ENCODE data around the gene PCLO.

The PCLO gene

GRCh38 chr7:82750007-82750406, 412.7 kb downstream of the PCLO start:
- no peaks in the 10 kb centered on the region for H3K36me3 ChIP-seq (ENCODE audit: control insufficient read depth in 2 of 2, insufficient read depth in 2 of 2, low read length in 2 of 2)
- H3K9ac ChIP-seq (ENCODE audit: low read depth in 1 of 2, low read length in 2 of 2) = no peak overlapping the region
- no peaks in the 10 kb centered on the region for H3K9me3 ChIP-seq (ENCODE audit: control insufficient read depth in 2 of 2, low read length in 2 of 2)
- H3K27me3 ChIP-seq (ENCODE audit: control insufficient read depth in 2 of 2, insufficient read depth in 2 of 2, low read length in 2 of 2) = no peaks in the 10 kb centered on the region
- H3K27ac ChIP-seq (ENCODE audit: low read depth in 2 of 2, low read length in 2 of 2) = no peak overlapping the region
- no peak overlapping the region for H3K4me3 ChIP-seq (ENCODE audit: low read length in 2 of 2)
- no peaks in the 10 kb centered on the region for H3K4me1 ChIP-seq (ENCODE audit: control insufficient read depth in 2 of 2, insufficient read depth in 2 of 2, low read length in 2 of 2)

GRCh38 chr7:82745820-82746219, 416.9 kb downstream of the PCLO start:
- no peaks in the 10 kb centered on the region for H3K4me1 ChIP-seq (ENCODE audit: control insufficient read depth in 2 of 2, insufficient read depth in 2 of 2, low read length in 2 of 2)
- no peaks in the 10 kb centered on the region for H3K27me3 ChIP-seq (ENCODE audit: control insufficient read depth in 2 of 2, insufficient read depth in 2 of 2, low read length in 2 of 2)
- H3K4me3 ChIP-seq (ENCODE audit: low read length in 2 of 2) = no peak overlapping the region
- no peak overlapping the region for H3K27ac ChIP-seq (ENCODE audit: low read depth in 2 of 2, low read length in 2 of 2)
- no peak overlapping the region for H3K9ac ChIP-seq (ENCODE audit: low read depth in 1 of 2, low read length in 2 of 2)
- H3K9me3 ChIP-seq (ENCODE audit: control insufficient read depth in 2 of 2, low read length in 2 of 2) = no peaks in the 10 kb centered on the region
- H3K36me3 ChIP-seq (ENCODE audit: control insufficient read depth in 2 of 2, insufficient read depth in 2 of 2, low read length in 2 of 2) = no peaks in the 10 kb centered on the region

DNA sequence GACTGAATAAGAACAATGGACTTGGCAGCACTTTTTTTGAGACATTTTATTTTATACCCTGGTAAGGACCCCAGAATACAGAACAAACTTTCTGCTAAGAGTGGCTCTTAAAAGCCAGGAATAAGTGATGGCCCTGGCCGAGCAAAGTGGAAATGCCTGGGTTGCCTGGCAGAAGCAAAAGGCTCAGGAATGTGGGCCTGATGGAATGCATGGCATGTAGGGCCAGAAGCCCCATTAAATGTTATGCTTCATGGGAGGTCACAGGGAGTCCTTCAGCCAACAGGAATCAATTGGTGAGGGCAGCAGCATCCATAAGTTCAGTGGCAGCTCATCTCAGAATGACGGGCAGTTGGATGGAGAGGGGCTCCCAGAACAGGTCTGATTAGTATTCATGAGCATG, 417.6 kb downstream of the PCLO start:
- no peaks in the 10 kb centered on the region for H3K9me3 ChIP-seq (ENCODE audit: control insufficient read depth in 2 of 2, low read length in 2 of 2)
- H3K27me3 ChIP-seq (ENCODE audit: control insufficient read depth in 2 of 2, insufficient read depth in 2 of 2, low read length in 2 of 2) = no peaks in the 10 kb centered on the region
- no peaks in the 10 kb centered on the region for H3K4me1 ChIP-seq (ENCODE audit: control insufficient read depth in 2 of 2, insufficient read depth in 2 of 2, low read length in 2 of 2)
- no peak overlapping the region for H3K9ac ChIP-seq (ENCODE audit: low read depth in 1 of 2, low read length in 2 of 2)
- H3K4me3 ChIP-seq (ENCODE audit: low read length in 2 of 2) = no peak overlapping the region
- H3K36me3 ChIP-seq (ENCODE audit: control insufficient read depth in 2 of 2, insufficient read depth in 2 of 2, low read length in 2 of 2) = no peaks in the 10 kb centered on the region
- no peak overlapping the region for H3K27ac ChIP-seq (ENCODE audit: low read depth in 2 of 2, low read length in 2 of 2)

DNA sequence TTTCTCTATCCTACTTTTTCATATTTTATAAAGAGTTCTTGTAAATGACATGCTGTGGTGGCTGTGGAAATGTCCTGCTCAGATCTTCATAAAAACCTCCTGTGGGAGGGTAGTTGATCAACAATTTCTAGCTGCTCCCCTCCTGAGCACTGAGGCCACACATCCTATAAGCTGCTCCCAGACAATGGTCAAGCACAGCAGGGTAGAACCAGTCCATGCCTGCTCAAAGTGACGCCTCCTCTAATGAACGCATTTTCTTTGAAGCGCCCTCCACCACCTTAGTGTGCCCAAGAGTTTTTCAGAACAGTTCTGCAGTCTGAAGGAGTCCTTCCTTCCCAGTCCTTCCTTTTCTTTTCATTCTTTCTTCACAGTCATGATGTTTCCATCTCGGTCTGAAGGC, 420.5 kb downstream of the PCLO start:
- H3K27me3 ChIP-seq (ENCODE audit: control insufficient read depth in 2 of 2, insufficient read depth in 2 of 2, low read length in 2 of 2) = no peaks in the 10 kb centered on the region
- H3K4me1 ChIP-seq (ENCODE audit: control insufficient read depth in 2 of 2, insufficient read depth in 2 of 2, low read length in 2 of 2) = no peaks in the 10 kb centered on the region
- no peak overlapping the region for H3K27ac ChIP-seq (ENCODE audit: low read depth in 2 of 2, low read length in 2 of 2)
- H3K9ac ChIP-seq (ENCODE audit: low read depth in 1 of 2, low read length in 2 of 2) = no peak overlapping the region
- H3K9me3 ChIP-seq (ENCODE audit: control insufficient read depth in 2 of 2, low read length in 2 of 2) = no peaks in the 10 kb centered on the region
- no peak overlapping the region for H3K4me3 ChIP-seq (ENCODE audit: low read length in 2 of 2)
- no peaks in the 10 kb centered on the region for H3K36me3 ChIP-seq (ENCODE audit: control insufficient read depth in 2 of 2, insufficient read depth in 2 of 2, low read length in 2 of 2)

GRCh38 chr7:82741493-82741892, 421.2 kb downstream of the PCLO start:
- no peaks in the 10 kb centered on the region for H3K9me3 ChIP-seq (ENCODE audit: control insufficient read depth in 2 of 2, low read length in 2 of 2)
- no peaks in the 10 kb centered on the region for H3K4me1 ChIP-seq (ENCODE audit: control insufficient read depth in 2 of 2, insufficient read depth in 2 of 2, low read length in 2 of 2)
- no peaks in the 10 kb centered on the region for H3K27me3 ChIP-seq (ENCODE audit: control insufficient read depth in 2 of 2, insufficient read depth in 2 of 2, low read length in 2 of 2)
- H3K9ac ChIP-seq (ENCODE audit: low read depth in 1 of 2, low read length in 2 of 2) = no peak overlapping the region
- no peaks in the 10 kb centered on the region for H3K36me3 ChIP-seq (ENCODE audit: control insufficient read depth in 2 of 2, insufficient read depth in 2 of 2, low read length in 2 of 2)
- no peak overlapping the region for H3K27ac ChIP-seq (ENCODE audit: low read depth in 2 of 2, low read length in 2 of 2)
- no peak overlapping the region for H3K4me3 ChIP-seq (ENCODE audit: low read length in 2 of 2)

DNA sequence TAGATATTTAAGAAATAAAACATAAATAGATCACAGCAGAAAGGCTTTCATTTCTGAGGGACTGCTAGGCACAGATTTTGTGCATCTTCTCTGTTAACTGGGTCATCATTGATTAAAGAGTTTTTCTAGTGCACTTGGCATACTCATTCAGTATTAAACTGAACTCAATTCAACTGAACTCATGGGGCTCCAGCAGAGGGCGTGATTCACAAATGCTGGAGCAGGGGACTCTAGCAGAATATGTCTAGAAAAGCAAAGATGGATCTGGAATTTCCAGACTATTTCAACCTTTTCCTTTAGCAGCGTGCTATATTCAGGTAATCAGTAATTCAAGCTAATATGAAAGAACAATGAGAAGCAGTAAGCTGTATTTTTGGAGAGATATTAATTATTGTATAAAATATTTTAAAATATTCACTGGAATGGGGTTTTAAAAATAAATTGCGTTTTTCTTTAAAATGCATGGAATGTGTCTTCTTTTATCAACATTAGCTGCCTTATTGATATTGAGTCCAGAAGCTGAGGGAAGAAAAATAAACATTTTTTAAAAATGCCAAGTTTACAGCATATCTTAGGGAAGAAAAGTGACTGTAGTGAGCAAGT, 422.3 kb downstream of the PCLO start:
- Histone ChIP-seq H3K27me3 (ENCODE audit: control insufficient read depth in 2 of 2, insufficient read depth in 2 of 2, low read length in 2 of 2) (no peaks in the 10 kb centered on the region), H3K4me3 (ENCODE audit: low read length in 2 of 2) (no peak overlapping the region), H3K4me1 (ENCODE audit: control insufficient read depth in 2 of 2, insufficient read depth in 2 of 2, low read length in 2 of 2) (no peaks in the 10 kb centered on the region), H3K36me3 (ENCODE audit: control insufficient read depth in 2 of 2, insufficient read depth in 2 of 2, low read length in 2 of 2) (no peaks in the 10 kb centered on the region), H3K9ac (ENCODE audit: low read depth in 1 of 2, low read length in 2 of 2) (no peak overlapping the region), H3K9me3 (ENCODE audit: control insufficient read depth in 2 of 2, low read length in 2 of 2) (no peaks in the 10 kb centered on the region), H3K27ac (ENCODE audit: low read depth in 2 of 2, low read length in 2 of 2) (no peak overlapping the region)

- no peaks in the 10 kb centered on the region for H3K27me3 ChIP-seq (ENCODE audit: control insufficient read depth in 2 of 2, insufficient read depth in 2 of 2, low read length in 2 of 2)
- no peaks in the 10 kb centered on the region for H3K36me3 ChIP-seq (ENCODE audit: control insufficient read depth in 2 of 2, insufficient read depth in 2 of 2, low read length in 2 of 2)
- no peaks in the 10 kb centered on the region for H3K9me3 ChIP-seq (ENCODE audit: control insufficient read depth in 2 of 2, low read length in 2 of 2)
- H3K4me1 ChIP-seq (ENCODE audit: control insufficient read depth in 2 of 2, insufficient read depth in 2 of 2, low read length in 2 of 2) = no peaks in the 10 kb centered on the region
- no peak overlapping the region for H3K9ac ChIP-seq (ENCODE audit: low read depth in 1 of 2, low read length in 2 of 2)
- no peak overlapping the region for H3K27ac ChIP-seq (ENCODE audit: low read depth in 2 of 2, low read length in 2 of 2)
- H3K4me3 ChIP-seq (ENCODE audit: low read length in 2 of 2) = no peak overlapping the region
Measured at GRCh38 chr7:82736633-82737032, 426.1 kb downstream of the PCLO start.

DNA sequence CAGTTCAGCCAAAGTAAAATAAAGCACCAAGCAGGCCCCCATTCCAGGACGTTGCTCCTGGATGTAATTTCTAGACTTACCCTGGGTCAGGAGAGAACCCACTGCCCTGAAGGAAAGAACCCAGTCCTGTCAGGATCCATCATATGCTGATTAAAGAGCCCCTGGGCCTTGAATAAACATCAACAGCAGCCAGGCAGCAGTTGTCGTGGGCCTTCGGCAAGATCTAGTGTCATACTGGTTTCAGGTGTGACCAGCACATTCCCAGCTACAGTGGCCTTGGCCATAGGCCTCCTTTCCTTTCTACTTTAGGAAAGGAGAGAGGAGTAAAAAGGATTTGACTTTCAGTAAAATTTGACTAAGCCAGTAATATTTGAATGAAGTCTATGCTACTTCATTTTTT, 430.0 kb downstream of the PCLO start:
- Histone ChIP-seq H3K9me3 (ENCODE audit: control insufficient read depth in 2 of 2, low read length in 2 of 2) (no peaks in the 10 kb centered on the region), H3K4me1 (ENCODE audit: control insufficient read depth in 2 of 2, insufficient read depth in 2 of 2, low read length in 2 of 2) (no peaks in the 10 kb centered on the region), H3K27ac (ENCODE audit: low read depth in 2 of 2, low read length in 2 of 2) (no peak overlapping the region), H3K9ac (ENCODE audit: low read depth in 1 of 2, low read length in 2 of 2) (no peak overlapping the region), H3K36me3 (ENCODE audit: control insufficient read depth in 2 of 2, insufficient read depth in 2 of 2, low read length in 2 of 2) (no peaks in the 10 kb centered on the region), H3K27me3 (ENCODE audit: control insufficient read depth in 2 of 2, insufficient read depth in 2 of 2, low read length in 2 of 2) (no peaks in the 10 kb centered on the region), H3K4me3 (ENCODE audit: low read length in 2 of 2) (no peak overlapping the region)

- Histone ChIP-seq H3K4me3 (ENCODE audit: low read length in 2 of 2) (no peak overlapping the region), H3K9ac (ENCODE audit: low read depth in 1 of 2, low read length in 2 of 2) (no peak overlapping the region), H3K27ac (ENCODE audit: low read depth in 2 of 2, low read length in 2 of 2) (no peak overlapping the region), H3K4me1 (ENCODE audit: control insufficient read depth in 2 of 2, insufficient read depth in 2 of 2, low read length in 2 of 2) (no peaks in the 10 kb centered on the region), H3K9me3 (ENCODE audit: control insufficient read depth in 2 of 2, low read length in 2 of 2) (no peaks in the 10 kb centered on the region), H3K36me3 (ENCODE audit: control insufficient read depth in 2 of 2, insufficient read depth in 2 of 2, low read length in 2 of 2) (no peaks in the 10 kb centered on the region), H3K27me3 (ENCODE audit: control insufficient read depth in 2 of 2, insufficient read depth in 2 of 2, low read length in 2 of 2) (no peaks in the 10 kb centered on the region)
Measured at GRCh38 chr7:82729172-82730030, 433.3 kb downstream of the PCLO start.

DNA sequence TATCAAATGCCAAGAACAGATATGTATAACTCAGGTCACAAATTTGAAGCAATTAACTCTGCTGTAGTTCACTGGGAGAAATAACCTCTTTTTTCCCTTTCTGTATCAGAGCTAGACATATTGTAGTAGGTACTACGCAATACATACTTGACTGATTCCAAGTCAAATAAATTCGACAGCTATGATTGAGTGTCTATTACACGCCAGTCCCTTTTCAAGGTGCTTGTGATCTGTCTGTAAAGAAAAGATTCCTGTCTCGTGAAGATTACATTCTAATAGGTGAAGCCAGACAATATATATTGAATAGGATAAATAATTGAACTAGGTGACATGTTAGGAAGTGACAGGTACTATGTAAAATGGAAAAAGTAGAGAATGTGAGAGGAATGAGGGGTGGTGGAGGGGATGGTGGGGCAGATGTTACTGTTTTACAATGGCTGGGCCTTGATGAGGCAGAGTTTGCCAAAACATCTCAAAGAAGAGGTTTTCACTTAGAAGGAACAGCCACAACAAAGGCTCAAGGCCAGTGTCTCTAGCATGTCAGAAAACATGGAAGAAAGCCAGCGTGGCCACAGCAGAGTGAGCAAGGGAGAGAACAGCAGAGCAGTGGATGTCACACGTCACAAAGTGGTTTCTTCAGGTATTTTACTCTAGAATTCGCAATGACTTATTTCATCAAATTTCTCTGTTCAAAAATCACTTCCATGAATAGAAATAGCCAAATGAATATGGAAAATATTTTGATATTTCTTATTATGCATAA, 436.5 kb downstream of the PCLO start:
- no peak overlapping the region for H3K9ac ChIP-seq (ENCODE audit: low read depth in 1 of 2, low read length in 2 of 2)

More for the DNA sequence above, 436.5 kb downstream of the PCLO start:
- Histone ChIP-seq H3K4me1 (ENCODE audit: control insufficient read depth in 2 of 2, insufficient read depth in 2 of 2, low read length in 2 of 2) (no peaks in the 10 kb centered on the region), H3K9me3 (ENCODE audit: control insufficient read depth in 2 of 2, low read length in 2 of 2) (no peaks in the 10 kb centered on the region), H3K27ac (ENCODE audit: low read depth in 2 of 2, low read length in 2 of 2) (no peak overlapping the region), H3K4me3 (ENCODE audit: low read length in 2 of 2) (no peak overlapping the region), H3K36me3 (ENCODE audit: control insufficient read depth in 2 of 2, insufficient read depth in 2 of 2, low read length in 2 of 2) (no peaks in the 10 kb centered on the region), H3K27me3 (ENCODE audit: control insufficient read depth in 2 of 2, insufficient read depth in 2 of 2, low read length in 2 of 2) (no peaks in the 10 kb centered on the region)
